Brain pericyte (primary cell): ENCODE data around the gene VAPA.
"Not testable (repeated sequence)": the region's sequence is repeated elsewhere in the genome, so short reads cannot be mapped to it uniquely, and the experiment has no call there.

ENCODE experiments used
- DNase-seq: peaks from one replicate; pipeline ENCODE4 v3.0.0-alpha.2; 2012; ENCODE audit warnings: low read depth, low spot score

VAPA gene

GRCh38 chr18:9885170-9886004 lies 28.4 kb upstream of the VAPA start, which contains the start of gene TXNDC2:
TSS of gene TXNDC2 (plus strand) at chr18:9885973. CDS start at chr18:9886681, 708 bp downstream.
- no peak for DNase-seq

GRCh38 chr18:9886005-9886348 lies 27.8 kb upstream of the VAPA start:
- DNase-seq: no peak

DNA sequence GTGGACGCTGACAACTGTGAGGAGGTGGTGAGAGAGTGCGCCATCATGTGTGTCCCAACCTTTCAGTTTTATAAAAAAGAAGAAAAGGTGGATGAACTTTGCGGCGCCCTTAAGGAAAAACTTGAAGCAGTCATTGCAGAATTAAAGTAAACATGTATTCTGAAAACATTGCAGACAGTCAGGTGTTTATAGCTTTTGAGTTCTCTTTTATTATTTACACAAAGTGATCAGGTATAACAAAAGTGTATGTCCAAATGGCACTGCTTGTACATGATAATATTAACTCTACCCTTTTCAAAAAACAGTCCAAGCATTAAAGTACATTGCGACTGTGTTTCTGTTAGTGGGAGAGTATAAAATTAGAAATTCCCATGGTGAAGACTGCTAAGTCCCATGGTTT lies 25.8 kb upstream of the VAPA start:
- no peak for DNase-seq

GRCh38 chr18:9890196-9890595 lies 23.6 kb upstream of the VAPA start:
- no peak for DNase-seq

GRCh38 chr18:9890957-9891356 lies 22.9 kb upstream of the VAPA start:
- no peak for DNase-seq

DNA sequence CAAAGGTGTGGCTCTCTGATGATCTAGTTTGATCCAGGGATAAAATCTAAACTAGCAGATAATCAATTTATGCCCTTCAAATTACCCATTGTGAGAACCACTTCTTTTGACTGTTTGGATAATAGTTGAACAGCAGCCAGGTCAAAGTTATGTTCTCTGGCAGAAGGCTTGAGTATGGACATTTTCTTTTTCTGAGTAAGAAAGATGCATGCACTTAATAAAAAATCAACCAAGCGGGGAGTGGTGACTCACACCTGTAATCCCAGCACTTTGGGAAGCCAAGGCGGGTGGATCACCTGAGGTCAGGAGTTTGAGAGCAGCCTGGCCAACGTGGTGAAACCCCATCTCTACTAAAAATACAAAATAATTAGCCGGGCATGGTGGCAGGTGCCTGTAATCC lies 22.3 kb upstream of the VAPA start:
- DNase-seq: not testable (repeated sequence)

GRCh38 chr18:9894454-9895068 lies 19.3 kb upstream of the VAPA start:
- DNase-seq: no peak

- DNase-seq: no peak
Observed at GRCh38 chr18:9897129-9897528, 16.7 kb upstream of the VAPA start.

- not testable (repeated sequence) for DNase-seq
Observed at GRCh38 chr18:9897787-9898291, 16.0 kb upstream of the VAPA start.

GRCh38 chr18:9898792-9899549 lies 14.8 kb upstream of the VAPA start:
- DNase-seq: no peak

DNA sequence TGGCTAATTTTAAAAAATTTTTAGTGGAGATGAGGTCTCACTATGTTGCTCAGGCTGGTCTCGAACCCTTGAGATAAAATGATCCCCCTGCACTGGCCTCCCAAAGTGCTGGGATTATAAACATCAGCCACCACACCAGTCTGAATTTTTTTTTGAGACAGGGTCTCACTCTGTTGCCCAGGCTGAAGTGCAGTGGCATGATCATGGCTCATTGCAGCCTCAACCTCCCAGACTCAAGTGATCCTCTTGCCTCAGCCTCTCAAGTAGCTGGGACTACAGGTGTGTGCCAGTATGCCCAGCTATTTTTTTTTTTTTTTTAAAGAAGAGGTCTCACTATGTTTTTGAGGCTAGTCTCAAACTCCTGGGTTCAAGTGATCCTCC lies 14.3 kb upstream of the VAPA start:
- DNase-seq: not testable (repeated sequence)

GRCh38 chr18:9900699-9901098 lies 13.1 kb upstream of the VAPA start:
- no peak for DNase-seq

GRCh38 chr18:9901377-9901776 lies 12.4 kb upstream of the VAPA start:
- no peak for DNase-seq

DNA sequence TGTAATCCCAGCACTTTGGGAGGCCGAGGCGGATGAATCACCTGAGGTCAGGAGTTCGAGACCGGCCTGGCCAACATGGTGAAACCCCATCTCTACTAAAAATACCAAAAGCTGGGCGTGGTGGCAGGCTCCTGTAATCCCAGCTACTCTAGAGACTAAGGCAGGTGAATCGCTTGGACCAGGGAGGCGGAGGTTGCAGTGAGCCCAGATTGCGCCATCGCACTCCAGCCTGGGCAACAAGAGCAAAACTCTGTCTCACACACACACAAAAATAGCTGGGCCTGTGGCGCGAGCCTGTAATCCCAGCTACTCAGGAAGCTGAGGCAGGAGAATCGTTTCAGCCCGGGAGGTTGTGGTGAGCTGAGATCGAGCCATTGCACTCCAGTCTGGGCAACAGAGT lies 11.6 kb upstream of the VAPA start:
- DNase-seq: not testable (repeated sequence)

DNA sequence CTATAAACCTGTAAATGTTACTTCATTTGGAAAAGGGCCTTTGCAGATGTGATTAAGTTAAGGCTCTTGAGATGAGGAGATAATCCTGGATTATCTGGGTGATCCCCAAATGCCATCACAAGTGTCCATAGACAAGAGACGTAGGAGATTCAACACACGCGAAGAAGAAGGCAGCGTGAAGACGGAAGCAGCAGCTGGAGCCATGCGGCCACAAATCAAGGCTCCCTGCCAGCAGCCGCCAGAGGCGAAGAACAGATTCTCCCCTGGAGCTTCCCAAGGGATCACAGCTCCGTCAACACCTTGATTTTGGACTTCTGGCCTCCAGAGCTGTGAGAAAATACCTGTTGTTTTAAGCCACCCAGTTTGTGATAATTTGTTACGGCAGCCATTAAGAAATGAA lies 11.0 kb upstream of the VAPA start:
- DNase-seq: no peak

DNA sequence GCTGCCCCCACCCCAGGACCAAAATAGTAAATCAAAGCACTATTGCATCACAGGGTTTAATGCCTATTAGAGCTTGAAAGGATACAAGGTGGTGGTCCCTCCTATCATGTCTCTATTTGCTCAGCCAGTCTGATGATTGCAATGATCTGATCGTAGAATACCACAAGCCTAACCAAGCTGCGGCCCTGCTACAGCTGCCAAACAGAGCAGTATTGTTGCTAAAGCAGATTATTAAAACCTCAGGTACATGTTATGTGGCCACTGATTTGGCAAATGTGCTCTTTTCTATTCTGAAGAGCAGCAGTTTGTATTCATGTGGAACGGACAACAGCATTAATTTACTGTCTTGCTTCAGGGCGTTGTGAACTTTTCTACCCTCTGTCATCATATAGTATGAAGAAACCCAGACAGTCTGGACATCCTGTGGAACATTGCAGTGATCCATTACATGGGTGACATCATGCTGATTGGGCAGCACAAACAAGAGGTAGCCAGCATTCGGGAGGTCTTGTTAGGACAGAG lies 8.4 kb upstream of the VAPA start:
- DNase-seq: no peak

DNA sequence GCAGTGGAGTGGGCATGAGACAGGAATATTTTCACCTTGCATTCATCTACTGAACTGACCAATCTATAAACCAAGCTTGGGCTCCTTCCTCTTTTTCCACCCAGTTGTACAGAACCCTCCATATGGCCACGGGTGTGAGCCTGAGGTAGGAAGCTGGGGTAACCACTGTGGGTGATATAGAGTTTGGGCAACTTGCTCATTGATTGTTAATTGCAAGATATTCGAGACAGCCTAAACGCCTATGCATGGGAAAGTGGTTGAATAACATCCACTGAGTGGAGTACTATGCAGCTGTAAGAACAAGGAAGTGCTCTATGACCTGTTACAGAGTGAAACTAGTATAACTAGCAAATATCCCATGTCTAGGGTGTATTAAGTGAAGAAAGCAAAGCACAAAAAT lies 7.3 kb upstream of the VAPA start:
- no peak for DNase-seq

DNA sequence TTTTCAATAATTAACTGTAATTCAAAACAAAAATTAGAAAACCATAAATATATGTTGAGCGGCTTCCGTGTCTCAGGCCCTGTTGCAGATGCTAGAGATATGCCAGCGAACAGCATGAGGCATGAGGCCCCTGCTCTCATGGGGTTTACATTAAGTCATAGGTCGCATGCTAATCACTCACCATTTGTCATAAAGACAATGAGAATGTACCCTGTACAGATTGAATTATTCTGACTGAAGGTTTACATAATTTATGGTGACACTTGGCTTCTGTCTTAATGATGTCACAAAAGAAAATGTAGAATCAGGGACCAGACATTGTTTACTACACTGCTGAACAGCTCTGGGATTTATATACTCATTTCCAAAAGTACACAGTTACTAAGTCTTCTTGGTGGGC lies 5.9 kb upstream of the VAPA start:
- DNase-seq: no peak

- DNase-seq: no peak
Observed at GRCh38 chr18:9910071-9910470, 3.7 kb upstream of the VAPA start.

DNA sequence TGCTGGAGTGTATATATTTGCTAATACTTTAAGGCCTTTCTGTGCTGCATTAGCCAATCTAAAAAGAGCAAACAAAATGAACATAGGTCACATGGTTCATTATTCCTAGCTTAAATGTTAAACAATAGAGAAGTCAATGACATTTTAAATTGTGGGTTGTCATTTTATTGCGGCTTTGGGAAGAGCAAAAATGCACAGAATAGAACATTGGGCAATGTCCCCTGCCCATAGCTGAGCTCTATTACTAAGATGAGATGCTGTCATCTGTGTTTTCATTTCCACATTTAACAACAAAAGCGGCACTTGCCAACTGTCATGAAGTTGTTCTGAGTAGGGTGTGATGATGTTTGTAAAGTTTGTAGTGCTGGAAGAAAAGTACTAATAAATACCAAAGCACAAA lies 3.2 kb upstream of the VAPA start:
- no peak for DNase-seq

DNA sequence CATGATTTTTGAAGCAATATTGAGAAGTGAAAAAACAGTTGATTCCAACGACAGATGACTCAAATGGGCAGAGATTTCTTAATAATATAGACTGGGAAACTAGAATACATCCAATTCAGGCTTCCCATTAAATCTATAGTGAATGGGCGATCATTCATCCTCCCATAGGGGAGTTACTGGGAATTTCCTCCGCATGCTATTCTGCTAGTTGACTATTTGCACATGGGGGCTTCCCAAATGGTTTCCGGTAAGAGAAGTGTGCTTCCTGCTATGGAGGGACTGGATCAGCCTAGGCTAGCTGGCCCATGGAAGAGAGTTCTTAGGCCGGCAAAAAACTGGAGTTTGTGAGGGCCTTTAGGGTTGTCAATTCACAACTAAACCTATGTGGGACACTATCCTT lies 2.6 kb upstream of the VAPA start:
- DNase-seq: no peak

DNA sequence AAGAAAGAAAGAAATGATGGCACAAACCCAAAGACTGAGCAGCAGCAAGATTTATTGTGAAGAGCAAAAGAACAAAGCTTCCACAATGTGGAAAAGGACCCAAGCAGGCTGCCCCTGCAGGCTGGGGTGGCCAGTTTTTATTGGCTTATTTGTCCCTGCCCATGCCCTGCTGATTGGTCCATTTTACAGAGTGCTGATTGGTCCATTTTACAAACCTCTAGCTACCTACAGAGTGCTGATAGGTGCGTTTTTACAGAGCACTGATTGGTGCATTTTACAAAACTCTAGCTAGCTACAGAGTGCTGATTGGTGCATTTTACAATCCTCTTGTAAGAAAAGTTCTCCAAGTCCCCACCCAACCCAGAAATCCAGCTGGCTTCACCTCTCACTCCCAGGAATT lies 1.5 kb upstream of the VAPA start:
- DNase-seq: not testable (repeated sequence)
